Stimulated activated CD8-positive, alpha-beta memory T cell treated with anti-CD3 and anti-CD28 coated beads, Interleukin-12 subunit alpha, Interleukin-12 subunit beta, amount 100 ng/mL, for 4 hours (primary cell): ENCODE results near the gene FAF1.

Experiments
- DNase-seq: peaks from one replicate; pipeline ENCODE4 v3.0.0-alpha.2; 2020; ENCODE audit warnings: low read depth

Gene FAF1

GRCh38 chr1:50701706-50702317 lies 258.3 kb downstream of the FAF1 start:
- no peak for DNase-seq

- DNase-seq = no peak
These were observed 259.4 kb downstream of the FAF1 start for GRCh38 chr1:50700621-50701020.

- no peak for DNase-seq
These were observed 259.9 kb downstream of the FAF1 start for GRCh38 chr1:50700214-50700613.

GRCh38 chr1:50699795-50700194 lies 260.3 kb downstream of the FAF1 start:
- DNase-seq = no peak

GRCh38 chr1:50697440-50698421 lies 262.3 kb downstream of the FAF1 start:
- DNase-seq = no peak

- no peak for DNase-seq
These were observed 266.2 kb downstream of the FAF1 start for GRCh38 chr1:50693829-50694228.

GRCh38 chr1:50684185-50684584 lies 275.9 kb downstream of the FAF1 start:
- DNase-seq = no peak

- DNase-seq = no peak
These were observed 278.1 kb downstream of the FAF1 start for GRCh38 chr1:50681931-50682330.

GRCh38 chr1:50667710-50668356 lies 292.2 kb downstream of the FAF1 start:
- DNase-seq = no peak

GRCh38 chr1:50667272-50667671 lies 292.8 kb downstream of the FAF1 start:
- no peak for DNase-seq

GRCh38 chr1:50666849-50667248 lies 293.2 kb downstream of the FAF1 start:
- DNase-seq = no peak

GRCh38 chr1:50665413-50665812 lies 294.7 kb downstream of the FAF1 start:
- no peak for DNase-seq

- no peak for DNase-seq
These were observed 298.4 kb downstream of the FAF1 start for GRCh38 chr1:50661626-50662025.

- no peak for DNase-seq
These were observed 300.9 kb downstream of the FAF1 start for GRCh38 chr1:50659107-50659662.

- DNase-seq = no peak
These were observed 301.5 kb downstream of the FAF1 start for GRCh38 chr1:50658459-50659076.

GRCh38 chr1:50656931-50657330 lies 303.1 kb downstream of the FAF1 start:
- no peak for DNase-seq

GRCh38 chr1:50651476-50652263 lies 308.4 kb downstream of the FAF1 start:
- no peak for DNase-seq

GRCh38 chr1:50646526-50646925 lies 313.5 kb downstream of the FAF1 start:
- no peak for DNase-seq

GRCh38 chr1:50645139-50645538 lies 314.9 kb downstream of the FAF1 start:
- no peak for DNase-seq

GRCh38 chr1:50644447-50645105 lies 315.5 kb downstream of the FAF1 start:
- no peak for DNase-seq

GRCh38 chr1:50637460-50637859 lies 322.6 kb downstream of the FAF1 start:
- no peak for DNase-seq
